SU-DHL-6 (cell line): ENCODE results near the gene CIRBP.

ENCODE experiments used
- H2AFZ ChIP-seq: fragments of 200-600 bp; sonication (generic); 2 replicates; pipeline ENCODE4 v1.6.1; 2014; ENCODE audit warnings: low read depth, mild to moderate bottlenecking, moderate library complexity, mixed read lengths, antibody characterized with exemption, low read length; ENCODE audit not compliant: severe bottlenecking
- H3F3A ChIP-seq: fragments of 200-600 bp; shearing (Covaris generic); 2 replicates; pipeline ENCODE4 v1.6.0; 2016; ENCODE audit warnings: antibody characterized with exemption, mild to moderate bottlenecking; ENCODE audit not compliant: insufficient read depth
- H3K27ac ChIP-seq: fragments of 200-600 bp; sonication (generic); 2 replicates; pipeline ENCODE4 v1.5.1; 2016; ENCODE audit warnings: low read depth, mild to moderate bottlenecking, low read length, moderate library complexity, mixed read lengths
- H3K27me3 ChIP-seq: fragments of 200-600 bp; sonication (generic), shearing (Covaris generic); 2 replicates; pipeline ENCODE4 v1.6.0; 2014; ENCODE audit warnings: mild to moderate bottlenecking, low read length
- H3K36me3 ChIP-seq: fragments of 200-600 bp; sonication (generic); 2 replicates; pipeline ENCODE4 v1.6.1; 2014; ENCODE audit warnings: mild to moderate bottlenecking, low read length, mixed read lengths
- H3K4me2 ChIP-seq: fragments of 300-600, 200-600 bp; shearing (Covaris generic), sonication (generic); 2 replicates; pipeline ENCODE4 v1.6.0; 2014; ENCODE audit warnings: low read length, low read depth, mild to moderate bottlenecking; ENCODE audit not compliant: poor library complexity, severe bottlenecking
- H3K4me3 ChIP-seq: fragments of 200-600 bp; sonication (generic); 2 replicates; pipeline ENCODE4 v1.5.1; 2014; ENCODE audit warnings: antibody characterized with exemption, low read length, mild to moderate bottlenecking, mixed read lengths; ENCODE audit not compliant: insufficient read depth, poor library complexity, severe bottlenecking
- H3K79me2 ChIP-seq: fragments of 200-600 bp; sonication (generic); 2 replicates; pipeline ENCODE4 v1.6.1; 2014; ENCODE audit warnings: mild to moderate bottlenecking, low read length, moderate library complexity; ENCODE audit not compliant: insufficient read depth
- H3K9ac ChIP-seq: fragments of 200-600 bp; sonication (generic); 2 replicates; pipeline ENCODE4 v1.7.0; 2014; ENCODE audit warnings: mild to moderate bottlenecking, low read length
- H3K9me2 ChIP-seq: fragments of 200-600 bp; sonication (generic); replicated peaks from 2 replicates; pipeline ENCODE4 v1.6.1; 2014; ENCODE audit warnings: low read length; ENCODE audit not compliant: insufficient read depth
- H3K9me3 ChIP-seq: fragments of 200-600 bp; sonication (generic); 2 replicates; pipeline ENCODE4 v1.6.1; 2014; ENCODE audit warnings: low read length, mixed read lengths; ENCODE audit not compliant: insufficient read depth
- H4K20me1 ChIP-seq: fragments of 200-600 bp; sonication (generic); 2 replicates; pipeline ENCODE4 v1.6.1; 2014; ENCODE audit warnings: low read depth, mild to moderate bottlenecking, antibody characterized with exemption, low read length, moderate library complexity, mixed read lengths
- CTCF ChIP-seq: fragments of 200-600 bp; sonication (generic); IDR thresholded peaks from one replicate; pipeline ENCODE4 v1.5.1; 2017; ENCODE audit warnings: antibody characterized with exemption, mild to moderate bottlenecking, low read length, moderate library complexity; ENCODE audit not compliant: insufficient read depth, poor library complexity, severe bottlenecking
- EZH2phosphoT487 ChIP-seq: fragments of 200-600 bp; sonication (generic), shearing (Covaris generic); conservative IDR thresholded peaks from 2 replicates; pipeline ENCODE4 v1.6.1; 2018; ENCODE audit warnings: mild to moderate bottlenecking, antibody characterized with exemption, low read length, moderate library complexity, mixed read lengths

The CIRBP gene

GRCh38 chr19:1278713-1279660 is 9.9 kb downstream of the CIRBP start:
- Histone ChIP-seq H3K9me2 (no peaks in the 10 kb centered on the region), H3K36me3 (no peaks in the 10 kb centered on the region; the same call in 1 of the 2 replicates), H3F3A (peaks cover 14% of the 10 kb centered on the region), H3K4me3 (no peak overlapping the region), H3K27ac (no peak overlapping the region), H3K9ac (no peak overlapping the region), H4K20me1 (no peaks in the 10 kb centered on the region), H3K9me3 (no peaks in the 10 kb centered on the region), H2AFZ (no peak overlapping the region), H3K27me3 (no peaks in the 10 kb centered on the region), H3K4me2 (no peak overlapping the region), H3K79me2 (peaks cover 11% of the 10 kb centered on the region; the same call in 1 of the 2 replicates)
- TF ChIP-seq CTCF (no peak), EZH2phosphoT487 (no peak)

- TF ChIP-seq CTCF (peak; percentile 72), EZH2phosphoT487 (no peak)
- no peak overlapping the region for H3K4me2 ChIP-seq
Measured at GRCh38 chr19:1279782-1280341, 10.7 kb downstream of the CIRBP start.

GRCh38 chr19:1280636-1281568 is 11.8 kb downstream of the CIRBP start:
- H3K27me3 ChIP-seq, result no peaks in the 10 kb centered on the region
- TF ChIP-seq CTCF, result no peak
- TF ChIP-seq EZH2phosphoT487, result no peak
- no peak overlapping the region for H3K4me3 ChIP-seq
- H3K9ac ChIP-seq, result no peak overlapping the region
- H3K36me3 ChIP-seq, result no peaks in the 10 kb centered on the region
- no peaks in the 10 kb centered on the region for H3K9me2 ChIP-seq
- H2AFZ ChIP-seq, result no peak overlapping the region
- H3K27ac ChIP-seq, result no peak overlapping the region
- peaks cover 12% of the 10 kb centered on the region for H3F3A ChIP-seq
- H3K9me3 ChIP-seq, result no peaks in the 10 kb centered on the region
- peaks cover 4% of the 10 kb centered on the region; the same call in 1 of the 2 replicates for H3K79me2 ChIP-seq
- H4K20me1 ChIP-seq, result no peaks in the 10 kb centered on the region
- no peak overlapping the region for H3K4me2 ChIP-seq

More at GRCh38 chr19:1279782-1280341, 10.7 kb downstream of the CIRBP start:
- Histone ChIP-seq H3K27ac (no peak overlapping the region), H3K9ac (no peak overlapping the region), H3K79me2 (peaks cover 4% of the 10 kb centered on the region; the same call in 1 of the 2 replicates), H3K9me2 (no peaks in the 10 kb centered on the region), H2AFZ (no peak overlapping the region), H3F3A (peaks cover 12% of the 10 kb centered on the region), H3K27me3 (no peaks in the 10 kb centered on the region), H4K20me1 (no peaks in the 10 kb centered on the region), H3K4me3 (no peak overlapping the region), H3K36me3 (no peaks in the 10 kb centered on the region), H3K9me3 (no peaks in the 10 kb centered on the region)
